Progenitor cell of endocrine pancreas (in vitro differentiated cells): Measurements from ENCODE around the gene LONP2. TPM values are rescaled to one million over a fixed set of nuclear protein-coding genes. Genes with fewer than 3 reads are reported as not detected.
"Not testable (repeated sequence)": the region's sequence is repeated elsewhere in the genome, so short reads cannot be mapped to it uniquely, and the experiment has no call there.

Experiments used
- DNase-seq: peaks from one replicate; pipeline ENCODE4 v3.0.0; 2021; ENCODE audit warnings: low spot score; ENCODE audit not compliant: unreplicated experiment
- H3K27ac Mint-ChIP-seq: 2 replicates; pipeline ENCODE4 v1.8.0; 2021; ENCODE audit warnings: mild to moderate bottlenecking, moderate library complexity, mixed read lengths
- H3K27me3 Mint-ChIP-seq: 2 replicates; pipeline ENCODE4 v1.8.0; 2021; ENCODE audit warnings: mixed read lengths
- H3K36me3 Mint-ChIP-seq: 2 replicates; pipeline ENCODE4 v1.8.0; 2022; ENCODE audit warnings: mixed read lengths; ENCODE audit not compliant: insufficient read depth
- H3K4me1 Mint-ChIP-seq: 2 replicates; pipeline ENCODE4 v1.8.0; 2021; ENCODE audit warnings: low read depth, mixed read lengths
- H3K4me3 Mint-ChIP-seq: 2 replicates; pipeline ENCODE4 v1.8.0; 2021; ENCODE audit warnings: low read depth, mild to moderate bottlenecking, moderate library complexity, mixed read lengths
- H3K9me3 Mint-ChIP-seq: 2 replicates; pipeline ENCODE4 v1.8.0; 2021; ENCODE audit warnings: low read depth, mixed read lengths
- total RNA-seq: library from RNA; stranded (reverse); gene quantifications from 2 replicates; pipeline ENCODE4 v1.2.1, GENCODE V29; 2021
- TF ChIP-seq, protein P1 (sequence below): fragments of 200-600 bp; sonication (generic); IDR thresholded peaks from one replicate; pipeline ENCODE4 v1.5.0; 2021; ENCODE audit warnings: antibody characterized with exemption, mild to moderate bottlenecking; ENCODE audit not compliant: unreplicated experiment

LONP2 gene
- total RNA-seq, 1 donor from 2014 or later: 66.4 TPM

DNA sequence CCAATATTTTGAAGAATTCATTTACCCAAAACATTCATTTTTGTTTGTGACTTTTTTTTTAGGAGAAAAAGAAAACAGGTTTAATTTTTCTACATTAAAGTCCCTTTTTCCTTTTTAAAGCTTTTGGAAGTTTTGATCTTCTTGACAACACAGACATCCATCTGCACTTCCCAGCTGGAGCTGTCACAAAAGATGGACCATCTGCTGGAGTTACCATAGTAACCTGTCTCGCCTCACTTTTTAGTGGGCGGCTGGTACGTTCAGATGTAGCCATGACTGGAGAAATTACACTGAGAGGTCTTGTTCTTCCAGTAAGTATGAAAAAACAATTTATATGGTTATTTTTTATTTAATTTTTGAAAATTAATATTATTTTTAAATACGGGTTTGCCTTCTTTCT is 103.9 kb downstream of the LONP2 start:
- peaks cover 2% of the 10 kb centered on the region for H3K4me1 Mint-ChIP-seq
- H3K27ac Mint-ChIP-seq: no peak overlapping the region
- H3K36me3 Mint-ChIP-seq: peaks cover 21% of the 10 kb centered on the region
- DNase-seq: no peak
- H3K27me3 Mint-ChIP-seq: no peaks in the 10 kb centered on the region
- H3K9me3 Mint-ChIP-seq: no peaks in the 10 kb centered on the region
- no peak overlapping the region for H3K4me3 Mint-ChIP-seq
- TF ChIP-seq, protein P1, sequence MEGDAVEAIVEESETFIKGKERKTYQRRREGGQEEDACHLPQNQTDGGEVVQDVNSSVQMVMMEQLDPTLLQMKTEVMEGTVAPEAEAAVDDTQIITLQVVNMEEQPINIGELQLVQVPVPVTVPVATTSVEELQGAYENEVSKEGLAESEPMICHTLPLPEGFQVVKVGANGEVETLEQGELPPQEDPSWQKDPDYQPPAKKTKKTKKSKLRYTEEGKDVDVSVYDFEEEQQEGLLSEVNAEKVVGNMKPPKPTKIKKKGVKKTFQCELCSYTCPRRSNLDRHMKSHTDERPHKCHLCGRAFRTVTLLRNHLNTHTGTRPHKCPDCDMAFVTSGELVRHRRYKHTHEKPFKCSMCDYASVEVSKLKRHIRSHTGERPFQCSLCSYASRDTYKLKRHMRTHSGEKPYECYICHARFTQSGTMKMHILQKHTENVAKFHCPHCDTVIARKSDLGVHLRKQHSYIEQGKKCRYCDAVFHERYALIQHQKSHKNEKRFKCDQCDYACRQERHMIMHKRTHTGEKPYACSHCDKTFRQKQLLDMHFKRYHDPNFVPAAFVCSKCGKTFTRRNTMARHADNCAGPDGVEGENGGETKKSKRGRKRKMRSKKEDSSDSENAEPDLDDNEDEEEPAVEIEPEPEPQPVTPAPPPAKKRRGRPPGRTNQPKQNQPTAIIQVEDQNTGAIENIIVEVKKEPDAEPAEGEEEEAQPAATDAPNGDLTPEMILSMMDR: no peak

- H3K9me3 Mint-ChIP-seq: no peaks in the 10 kb centered on the region
- no peak for DNase-seq
- H3K4me1 Mint-ChIP-seq: peaks cover 2% of the 10 kb centered on the region
- TF ChIP-seq, protein P1: no peak
- no peak overlapping the region for H3K4me3 Mint-ChIP-seq
- H3K27ac Mint-ChIP-seq: no peak overlapping the region
- H3K27me3 Mint-ChIP-seq: no peaks in the 10 kb centered on the region
- peaks cover 26% of the 10 kb centered on the region for H3K36me3 Mint-ChIP-seq
Observed at GRCh38 chr16:48350736-48351135, 106.6 kb downstream of the LONP2 start.

GRCh38 chr16:48352648-48353390 is 108.7 kb downstream of the LONP2 start:
- peaks cover 25% of the 10 kb centered on the region for H3K36me3 Mint-ChIP-seq

DNA sequence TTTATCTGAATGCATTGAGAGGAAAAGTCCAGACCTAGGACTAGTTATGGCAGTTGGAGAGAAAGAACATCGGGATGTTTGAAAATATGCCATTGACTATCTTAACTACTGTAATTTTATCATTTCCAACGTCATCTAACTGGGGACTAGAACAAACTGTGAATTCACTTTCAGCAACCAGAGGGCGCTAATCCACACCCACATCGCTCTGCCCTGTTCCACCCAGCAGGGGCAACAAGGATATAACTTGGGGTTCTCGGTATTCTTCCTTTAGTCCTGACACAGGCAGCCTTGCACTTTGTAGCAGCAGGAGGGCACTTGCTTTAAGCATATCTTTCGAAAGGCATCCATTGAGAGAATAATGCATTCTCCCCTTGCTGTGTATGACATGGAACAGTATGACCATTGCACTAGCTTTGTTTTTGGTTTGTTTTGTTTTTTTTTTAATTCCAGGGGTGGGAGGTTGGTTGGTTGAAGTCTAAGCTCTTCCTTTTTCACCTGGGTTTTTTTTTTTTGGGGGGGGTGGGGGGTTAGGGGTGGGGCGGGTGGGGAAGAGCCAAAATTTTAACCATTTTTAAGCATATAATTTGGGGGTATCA is 109.6 kb downstream of the LONP2 start:
- Mint-ChIP-seq H3K4me3 (no peak overlapping the region), H3K4me1 (peaks cover 7% of the 10 kb centered on the region), H3K27me3 (no peaks in the 10 kb centered on the region), H3K36me3 (peaks cover 22% of the 10 kb centered on the region), H3K27ac (peak overlapping the region; percentile 80), H3K9me3 (no peaks in the 10 kb centered on the region)
- TF ChIP-seq, protein P1: peak; percentile 85
- peak; percentile 19 for DNase-seq

More at GRCh38 chr16:48352648-48353390, 108.7 kb downstream of the LONP2 start:
- Mint-ChIP-seq H3K4me3 (no peak overlapping the region), H3K27ac (no peak overlapping the region), H3K27me3 (no peaks in the 10 kb centered on the region), H3K4me1 (peaks cover 7% of the 10 kb centered on the region), H3K9me3 (no peaks in the 10 kb centered on the region)
- TF ChIP-seq, protein P1: no peak
- no peak for DNase-seq

DNA sequence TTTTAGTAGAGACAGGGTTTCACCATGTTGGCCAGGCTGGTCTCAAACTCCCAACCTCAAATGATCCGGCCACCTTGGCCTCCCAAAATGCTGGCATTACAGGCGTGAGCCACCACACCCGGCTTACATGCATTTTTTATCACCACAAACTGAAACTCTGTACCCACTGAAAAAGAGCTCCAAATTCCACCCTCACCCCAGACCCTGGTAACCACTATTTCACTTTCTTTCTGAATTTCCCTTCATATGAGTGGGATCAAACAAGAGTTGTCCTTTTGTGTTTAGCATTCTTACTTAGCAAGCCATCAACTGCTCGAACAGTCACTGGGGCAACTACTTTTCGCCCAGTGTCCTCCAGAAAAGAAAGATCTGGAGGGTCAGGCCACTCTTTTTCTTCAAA is 110.3 kb downstream of the LONP2 start:
- H3K9me3 Mint-ChIP-seq, H3K27me3 Mint-ChIP-seq, DNase-seq, H3K4me3 Mint-ChIP-seq, H3K4me1 Mint-ChIP-seq: not testable (repeated sequence)
- Mint-ChIP-seq H3K36me3 (peaks cover 21% of the 10 kb centered on the region), H3K27ac (peak overlapping the region; percentile 67)
